Hepatocyte (in vitro differentiated cells): ENCODE measurements around the gene TRIM52. TPM values are rescaled to one million over a fixed set of nuclear protein-coding genes. Genes with fewer than 3 reads are reported as not detected.

Source experiments
- DNase-seq: peaks from one replicate; pipeline ENCODE4 v3.0.0-alpha.2; 2016; ENCODE audit warnings: low spot score
- H2AFZ ChIP-seq: fragments of 200-600 bp; sonication (generic); 2 replicates; pipeline ENCODE4 v1.6.0; 2016; ENCODE audit warnings: antibody characterized with exemption, mild to moderate bottlenecking
- H3K27ac ChIP-seq: fragments of 200-600 bp; sonication (generic); 2 replicates; pipeline ENCODE4 v1.5.1; 2016; ENCODE audit warnings: mild to moderate bottlenecking
- H3K27me3 ChIP-seq: fragments of 200-600 bp; sonication (generic); 2 replicates; pipeline ENCODE4 v1.6.1; 2016
- H3K36me3 ChIP-seq: fragments of 200-600 bp; sonication (generic); replicated peaks from 2 replicates; pipeline ENCODE4 v1.5.1; 2016; ENCODE audit warnings: low read depth; ENCODE audit not compliant: insufficient read depth
- H3K4me1 ChIP-seq: fragments of 200-600 bp; sonication (generic); 2 replicates; pipeline ENCODE4 v1.5.1; 2016; ENCODE audit warnings: mild to moderate bottlenecking, moderate library complexity; ENCODE audit not compliant: insufficient read depth
- H3K4me2 ChIP-seq: fragments of 200-600 bp; sonication (generic); 2 replicates; pipeline ENCODE4 v1.6.0; 2016
- H3K4me3 ChIP-seq: fragments of 200-600 bp; sonication (generic); 2 replicates; pipeline ENCODE4 v1.5.1; 2016; ENCODE audit warnings: mild to moderate bottlenecking
- H3K79me2 ChIP-seq: fragments of 200-600 bp; sonication (generic); 2 replicates; pipeline ENCODE4 v1.6.0; 2017; ENCODE audit warnings: mild to moderate bottlenecking
- H3K9me2 ChIP-seq: fragments of 200-600 bp; sonication (generic); replicated peaks from 2 replicates; pipeline ENCODE4 v1.6.0; 2017; ENCODE audit warnings: mild to moderate bottlenecking; ENCODE audit not compliant: insufficient read depth
- H3K9me3 ChIP-seq: fragments of 200-600 bp; sonication (generic); 2 replicates; pipeline ENCODE4 v1.5.1; 2016; ENCODE audit warnings: low read depth, mild to moderate bottlenecking
- H4K20me1 ChIP-seq: fragments of 200-600 bp; sonication (generic); 2 replicates; pipeline ENCODE4 v1.6.0; 2016; ENCODE audit warnings: mild to moderate bottlenecking; ENCODE audit not compliant: insufficient read depth, poor library complexity, severe bottlenecking
- CTCF ChIP-seq: fragments of 200-600 bp; sonication (generic); IDR thresholded peaks from 2 replicates; pipeline ENCODE4 v1.5.1; 2016; ENCODE audit warnings: antibody characterized with exemption, mild to moderate bottlenecking; ENCODE audit not compliant: poor library complexity
- EZH2 ChIP-seq: fragments of 200-600 bp; sonication (generic); IDR thresholded peaks from 2 replicates; pipeline ENCODE4 v1.6.1; 2016; ENCODE audit warnings: antibody characterized with exemption, mild to moderate bottlenecking, borderline replicate concordance
- EZH2phosphoT487 ChIP-seq: fragments of 200-600 bp; sonication (generic); IDR thresholded peaks from one replicate; pipeline ENCODE4 v1.6.1; 2018; ENCODE audit warnings: antibody characterized with exemption, mild to moderate bottlenecking, low read depth, moderate library complexity; ENCODE audit not compliant: unreplicated experiment, severe bottlenecking
- WGBS: methylation state at CpG from one replicate; pipeline ENCODE4 v1.1.6; 2016; ENCODE audit warnings: low lambda C conversion rate; ENCODE audit errors: missing lambda C conversion rate; 5-methylcytosine and 5-hydroxymethylcytosine counted together
- polyA plus RNA-seq: library from polyadenylated mRNA; unstranded; fragments of >200 nt; fragmentation: Nextera tagmentation; extraction: Ambion mirVana; gene quantifications from 2 replicates; pipeline ENCODE4 v1.2.1, GENCODE V29; 2016
- total RNA-seq: library from RNA; depleted of rRNA; stranded (reverse); fragments of >200 nt; gene quantifications from 2 replicates; pipeline ENCODE4 v1.2.3, GENCODE V29; 2014

TRIM52 gene
- total and polyA plus RNA-seq, 2 experiments from 2014 or later, result 9.9 to 13.2 TPM

GRCh38 chr5:181233088-181233800 is 27.7 kb downstream of the TRIM52 start:
- no peak overlapping the region for H2AFZ ChIP-seq
- H3K27ac ChIP-seq, result no peak overlapping the region
- H3K4me1 ChIP-seq, result no peaks in the 10 kb centered on the region
- H3K9me3 ChIP-seq, result no peaks in the 10 kb centered on the region
- no peaks in the 10 kb centered on the region for H3K9me2 ChIP-seq
- 91% methylated on average over 14 of the region's 16 CpGs for WGBS
- TF ChIP-seq CTCF (no peak), EZH2 (no peak), EZH2phosphoT487 (no peak)
- H3K4me2 ChIP-seq, result no peak overlapping the region
- peaks cover 17% of the 10 kb centered on the region for H4K20me1 ChIP-seq
- H3K79me2 ChIP-seq, result peaks cover 9% of the 10 kb centered on the region
- H3K36me3 ChIP-seq, result no peaks in the 10 kb centered on the region
- H3K4me3 ChIP-seq, result no peak overlapping the region
- no peak for DNase-seq
- no peaks in the 10 kb centered on the region for H3K27me3 ChIP-seq

DNA sequence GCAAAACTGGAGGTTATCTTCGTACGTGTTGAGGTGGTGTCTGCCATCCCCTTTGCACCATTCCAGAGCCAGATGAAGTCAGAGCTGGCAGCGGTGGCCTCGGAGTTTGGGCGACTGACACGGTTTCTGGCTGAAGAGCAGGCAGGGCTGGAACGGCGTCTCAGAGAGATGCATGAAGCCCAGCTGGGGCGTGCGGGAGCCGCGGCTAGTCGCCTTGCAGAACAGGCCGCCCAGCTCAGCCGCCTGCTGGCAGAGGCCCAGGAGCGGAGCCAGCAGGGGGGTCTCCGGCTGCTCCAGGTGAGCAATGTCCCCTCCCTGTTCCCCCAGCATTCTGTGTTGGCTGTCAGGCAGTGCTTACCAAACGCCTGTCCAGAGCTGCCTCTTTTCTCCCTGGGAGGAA is 28.4 kb downstream of the TRIM52 start:
- no peak for TF ChIP-seq CTCF
- Histone ChIP-seq H3K9me3 (no peaks in the 10 kb centered on the region), H3K79me2 (peaks cover 12% of the 10 kb centered on the region), H3K4me1 (no peaks in the 10 kb centered on the region), H2AFZ (no peak overlapping the region), H3K9me2 (no peaks in the 10 kb centered on the region), H3K4me3 (no peak overlapping the region), H4K20me1 (peaks cover 11% of the 10 kb centered on the region), H3K4me2 (no peak overlapping the region), H3K27ac (no peak overlapping the region), H3K36me3 (no peaks in the 10 kb centered on the region), H3K27me3 (no peaks in the 10 kb centered on the region)
- 91% methylated on average over 18 of the region's 18 CpGs for WGBS
- DNase-seq, result no peak

GRCh38 chr5:181231432-181231831 is 29.5 kb downstream of the TRIM52 start:
- H3K4me2 ChIP-seq, result no peak overlapping the region
- H3K36me3 ChIP-seq, result no peaks in the 10 kb centered on the region
- no peak overlapping the region for H3K27ac ChIP-seq
- no peaks in the 10 kb centered on the region for H3K4me1 ChIP-seq
- TF ChIP-seq EZH2 (no peak), CTCF (no peak), EZH2phosphoT487 (no peak)
- 98% methylated on average over 7 of the region's 7 CpGs for WGBS
- H2AFZ ChIP-seq, result no peak overlapping the region
- no peaks in the 10 kb centered on the region for H3K27me3 ChIP-seq
- DNase-seq, result no peak
- no peaks in the 10 kb centered on the region for H4K20me1 ChIP-seq
- H3K9me2 ChIP-seq, result no peaks in the 10 kb centered on the region
- H3K79me2 ChIP-seq, result peaks cover 24% of the 10 kb centered on the region
- no peaks in the 10 kb centered on the region for H3K9me3 ChIP-seq
- no peak overlapping the region for H3K4me3 ChIP-seq

DNA sequence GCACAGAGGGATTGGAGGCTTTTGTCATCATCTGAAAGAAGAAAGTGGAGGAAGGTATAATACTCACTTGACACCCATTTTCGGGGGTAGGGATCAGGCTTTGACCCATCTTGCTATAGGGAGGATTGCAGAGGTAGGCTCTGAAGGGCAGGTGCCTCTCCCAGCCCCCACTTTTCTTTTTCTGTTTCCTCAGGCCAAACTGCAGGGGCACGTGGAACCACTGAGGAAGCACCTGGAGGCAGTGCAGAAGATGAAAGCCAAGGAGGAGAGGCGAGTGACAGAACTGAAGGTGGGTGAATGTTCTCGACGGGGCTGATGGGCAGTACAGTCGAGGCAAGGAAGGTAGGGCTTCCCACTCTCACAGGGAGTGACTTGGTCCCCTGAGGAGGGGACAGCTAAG is 30.4 kb downstream of the TRIM52 start:
- WGBS, result 89% methylated on average over 6 of the region's 6 CpGs
- H3K27ac ChIP-seq, result no peak overlapping the region
- H3K36me3 ChIP-seq, result no peaks in the 10 kb centered on the region

More for the DNA sequence above, 30.4 kb downstream of the TRIM52 start:
- Histone ChIP-seq H4K20me1 (no peaks in the 10 kb centered on the region), H3K4me1 (no peaks in the 10 kb centered on the region), H3K79me2 (peaks cover 31% of the 10 kb centered on the region), H3K9me3 (no peaks in the 10 kb centered on the region), H3K27me3 (no peaks in the 10 kb centered on the region), H3K4me2 (no peak overlapping the region), H3K4me3 (no peak overlapping the region), H2AFZ (no peak overlapping the region), H3K9me2 (no peaks in the 10 kb centered on the region)
- no peak for DNase-seq
- no peak for TF ChIP-seq EZH2phosphoT487
- TF ChIP-seq CTCF, result no peak
- no peak for TF ChIP-seq EZH2
